G401.6 (cell line): ENCODE measurements around the gene EEF1E1.

Experiments used
- FAIRE-seq: peaks from 2 replicates; lab custom pipeline; 2012; peaks lifted over from hg19 to GRCh38; lab: Jason Lieb, UNC

The EEF1E1 gene

DNA sequence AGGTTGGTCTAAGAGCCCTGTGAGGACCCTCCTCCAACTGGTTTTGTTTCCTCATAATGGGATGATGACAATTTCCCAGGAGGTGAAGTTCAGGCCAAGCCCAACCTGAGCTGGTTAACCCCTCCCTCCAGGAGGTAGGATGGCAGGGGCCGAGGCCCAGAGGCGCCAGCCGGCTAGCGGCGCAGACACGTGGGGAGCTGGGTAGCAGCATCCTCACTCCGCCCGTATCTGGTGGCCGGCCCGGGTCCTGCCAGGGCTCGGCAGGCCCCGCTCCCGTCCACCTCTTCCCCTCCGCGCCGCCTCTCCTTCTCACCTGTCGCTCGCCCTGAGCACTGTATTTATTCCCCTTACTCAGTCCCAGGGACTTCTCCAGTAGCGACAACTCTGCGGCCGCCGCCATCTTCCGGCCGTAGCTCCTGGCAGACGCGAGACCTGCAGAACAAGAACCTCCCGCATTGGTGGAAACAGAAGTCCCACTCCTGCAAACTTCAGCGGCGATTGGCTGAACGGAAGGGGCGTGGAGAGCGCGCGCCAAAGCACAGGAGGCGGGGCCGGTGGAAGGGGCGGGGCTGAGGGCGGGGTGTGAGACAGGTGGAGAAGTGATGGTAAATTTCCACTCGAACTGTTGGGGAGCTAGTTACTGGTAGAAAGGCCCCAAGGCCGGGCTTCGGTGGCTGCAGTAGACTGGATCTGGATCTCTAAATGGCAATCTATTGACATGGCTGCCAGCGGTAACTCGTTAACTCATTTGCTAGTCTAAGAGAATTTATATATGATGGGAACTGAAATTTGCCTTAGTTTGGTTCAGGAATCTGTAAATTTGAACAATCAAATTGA, at the start of gene EEF1E1:
Gene EEF1E1, minus strand, starts transcription at position 427 of the 837 bp plus-strand sequence. Its CDS starts 27 bp downstream, at position 400.
- FAIRE-seq: peak; percentile 93

DNA sequence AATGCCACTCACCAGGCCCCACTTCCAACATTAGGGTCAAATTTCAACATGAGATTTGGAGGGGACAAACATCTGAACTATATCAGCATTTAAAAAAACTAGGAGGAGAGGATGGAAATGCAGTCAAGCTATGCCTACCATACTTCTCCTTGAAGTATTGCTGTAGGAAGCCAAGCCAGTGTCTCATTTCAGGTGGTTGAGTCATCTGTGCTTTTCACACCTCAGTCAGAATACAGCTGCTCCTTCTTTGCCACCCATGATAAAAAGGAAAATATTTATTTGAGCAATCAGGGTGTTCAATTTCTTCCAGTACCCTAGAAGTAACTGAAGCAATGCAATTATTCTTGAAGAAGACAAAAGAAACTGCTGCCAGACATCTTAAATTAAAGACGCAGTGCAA, 47.0 kb upstream of the EEF1E1 start:
- FAIRE-seq: no peak

DNA sequence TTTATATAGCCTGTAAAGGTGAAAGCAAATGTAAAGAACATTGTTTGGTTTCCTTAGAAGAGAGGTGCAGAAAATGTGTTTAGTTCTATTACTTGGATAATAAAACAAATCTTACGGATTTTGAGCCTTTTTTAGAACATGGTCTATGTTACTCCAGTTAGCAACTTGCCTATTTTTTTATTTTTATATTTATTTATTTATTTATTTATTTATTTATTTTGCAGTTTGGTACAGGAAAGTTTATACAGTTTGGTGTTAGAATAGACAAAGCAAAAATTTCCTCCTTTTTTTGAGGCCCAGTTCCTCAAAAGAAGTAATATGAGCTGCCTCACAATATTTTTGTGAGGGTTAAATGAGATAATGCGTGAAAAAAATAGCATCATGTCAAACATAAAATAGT, 41.6 kb upstream of the EEF1E1 start:
- no peak for FAIRE-seq

DNA sequence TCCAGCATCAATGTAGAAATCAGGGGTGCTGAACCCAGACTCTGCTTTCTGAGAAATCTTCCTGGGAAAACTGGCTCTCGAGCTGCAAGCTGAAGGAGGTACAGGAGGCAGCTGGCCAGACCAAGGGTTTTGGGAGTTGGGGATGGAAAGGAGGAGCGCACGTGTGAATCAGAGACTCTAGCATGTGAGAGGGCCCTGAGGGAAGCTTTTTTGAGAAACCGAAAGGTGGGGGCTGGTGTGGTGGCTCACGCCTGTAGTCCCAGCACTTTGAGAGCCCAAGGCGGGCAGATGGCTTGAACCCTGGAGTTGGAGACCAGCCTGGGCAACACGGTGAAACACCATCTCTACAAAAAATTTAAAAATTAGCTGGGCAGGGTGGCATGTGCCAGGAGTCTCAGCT, 37.1 kb upstream of the EEF1E1 start:
- no peak for FAIRE-seq

DNA sequence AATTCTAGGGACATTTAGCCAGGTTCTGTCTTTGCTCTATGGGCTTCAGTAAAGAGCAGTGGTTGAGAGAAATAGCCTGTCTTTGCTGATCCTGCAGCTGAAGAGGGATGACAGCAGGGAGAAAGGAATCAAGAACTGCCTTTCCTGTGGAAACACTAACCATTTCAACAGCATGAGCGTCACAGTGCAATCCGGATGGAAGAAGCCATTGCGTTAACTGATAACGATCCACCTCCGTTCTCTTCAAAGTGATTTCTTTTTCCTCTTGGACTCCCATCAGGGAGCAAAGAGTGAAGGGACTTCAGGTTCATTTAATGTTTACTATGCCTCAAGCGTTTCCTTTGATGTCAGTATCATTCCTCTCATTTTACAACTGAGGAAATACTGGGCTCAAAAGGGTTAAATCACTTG, 35.2 kb upstream of the EEF1E1 start:
- no peak for FAIRE-seq

DNA sequence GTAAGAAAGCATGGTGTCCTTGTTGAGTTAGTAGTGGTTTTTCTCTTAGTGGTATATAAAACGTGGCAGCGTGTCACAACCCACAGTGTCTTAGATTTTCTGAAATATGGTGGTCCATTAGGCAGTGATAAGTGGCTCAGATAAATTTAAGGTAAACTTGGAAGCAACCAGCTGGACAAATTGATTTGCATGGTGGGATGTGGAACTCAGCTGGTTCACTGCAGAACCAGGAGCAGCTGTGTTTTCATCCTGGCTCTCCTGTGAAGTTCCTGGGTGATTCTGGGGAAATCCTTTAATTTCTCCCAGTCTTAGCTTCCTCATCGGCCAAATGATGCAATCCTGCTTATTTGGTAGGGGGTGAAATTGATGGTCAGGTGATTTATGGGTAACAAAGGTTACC, 32.9 kb upstream of the EEF1E1 start:
- no peak for FAIRE-seq

DNA sequence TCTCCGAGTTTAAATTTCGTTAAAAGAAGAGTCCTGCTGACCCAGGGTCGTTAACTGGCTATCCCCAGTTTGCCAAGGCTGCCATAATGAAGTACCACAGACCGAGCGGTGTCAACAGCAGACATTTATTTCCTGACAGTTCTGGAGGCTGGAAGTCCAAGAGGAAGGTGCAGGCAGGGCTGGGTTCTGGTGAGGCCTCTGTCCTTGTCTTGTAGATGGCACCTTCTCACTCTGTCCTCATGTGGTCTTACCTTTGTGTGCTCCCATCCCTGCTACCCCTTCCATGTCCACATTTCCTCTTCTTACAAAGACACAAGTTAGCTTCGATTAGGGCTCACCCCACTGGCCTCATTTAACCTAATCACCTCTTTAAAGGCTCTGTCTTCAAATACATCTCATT, 29.8 kb upstream of the EEF1E1 start:
- FAIRE-seq: no peak

DNA sequence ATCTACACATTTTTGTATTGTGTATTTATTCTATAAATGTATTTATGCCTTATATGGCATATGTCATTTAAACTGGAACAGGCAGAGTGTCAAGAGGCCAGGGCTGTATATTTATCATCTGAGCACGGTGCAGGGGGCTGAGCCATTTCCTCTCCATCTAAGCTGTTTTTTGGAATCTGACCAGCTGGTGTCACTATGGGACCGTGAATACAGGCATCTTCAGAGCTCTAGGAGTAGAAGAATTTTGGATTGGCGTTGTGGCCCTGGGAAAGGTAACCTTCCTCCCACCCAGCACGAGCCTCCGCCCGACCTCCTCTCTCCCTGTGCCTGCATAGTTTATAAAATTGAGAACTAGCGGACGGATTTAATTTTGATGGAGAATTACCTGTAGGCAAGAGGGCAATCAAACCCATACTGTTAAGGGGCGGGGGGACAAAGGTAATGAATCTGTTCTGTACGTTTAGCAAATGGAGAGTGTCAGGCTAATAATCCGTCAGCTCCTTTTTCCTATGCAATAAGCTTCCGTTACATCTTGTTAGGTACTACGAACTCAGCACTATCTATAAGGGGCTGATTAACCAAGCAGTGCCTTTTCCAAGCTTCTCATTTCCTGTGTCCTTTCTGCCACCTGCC, 29.0 kb upstream of the EEF1E1 start:
- FAIRE-seq: peak; percentile 96

DNA sequence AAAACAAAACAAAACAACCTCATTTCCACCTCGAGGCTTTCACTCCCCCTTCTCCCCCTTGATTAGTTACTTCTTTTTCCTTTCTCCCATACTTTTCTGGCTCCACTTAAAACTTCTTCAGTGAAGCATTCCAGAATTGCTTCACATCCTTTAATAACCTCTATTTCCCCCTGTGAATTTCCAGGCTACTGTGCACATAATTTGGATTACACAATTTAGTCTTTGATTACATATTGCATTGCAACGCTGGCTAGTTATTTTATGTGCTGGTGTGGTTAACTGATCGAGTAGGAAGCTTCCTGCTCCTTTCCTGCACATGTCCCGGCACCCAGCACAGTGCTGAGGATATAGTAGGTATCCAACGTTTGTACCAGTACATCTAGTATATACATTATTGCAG, 28.1 kb upstream of the EEF1E1 start:
- FAIRE-seq: no peak

DNA sequence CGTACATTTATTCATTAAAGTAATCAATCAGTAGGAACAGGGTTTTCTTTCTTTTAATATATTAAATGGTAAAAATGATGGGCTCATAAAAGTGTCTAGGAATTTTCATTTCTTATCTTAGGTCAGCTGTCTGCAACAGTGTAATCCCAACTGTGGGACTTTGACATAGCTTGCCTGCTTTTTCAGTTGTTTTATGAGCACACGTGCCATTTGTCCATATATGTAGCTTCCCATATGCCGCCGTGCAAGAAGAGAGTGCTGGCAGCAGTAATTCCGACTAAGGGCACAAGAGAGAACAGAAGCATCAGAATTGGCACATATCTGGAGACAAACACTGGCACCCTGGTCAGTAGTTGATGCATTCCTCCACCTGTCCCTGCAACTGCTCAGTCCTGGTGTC, 20.9 kb upstream of the EEF1E1 start:
- no peak for FAIRE-seq

DNA sequence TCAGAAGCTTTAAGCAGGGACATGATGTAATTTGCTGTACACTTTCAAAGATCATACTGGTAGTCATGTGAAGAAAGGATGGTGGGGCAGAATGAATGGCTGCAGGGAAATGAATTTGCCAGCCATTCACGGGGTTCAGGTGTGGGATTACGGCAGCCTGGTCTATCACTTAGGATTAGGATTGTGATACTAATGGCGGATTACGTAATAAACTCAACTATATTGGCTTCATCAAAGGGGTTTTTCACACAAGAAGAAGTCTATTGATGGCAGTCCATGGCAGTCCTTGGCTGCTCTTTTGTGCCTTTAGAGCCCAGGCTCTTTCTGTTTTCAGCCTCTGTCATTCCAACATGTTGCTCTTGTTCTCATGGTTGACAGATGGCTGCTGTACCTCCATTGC, 12.6 kb upstream of the EEF1E1 start:
- no peak for FAIRE-seq

DNA sequence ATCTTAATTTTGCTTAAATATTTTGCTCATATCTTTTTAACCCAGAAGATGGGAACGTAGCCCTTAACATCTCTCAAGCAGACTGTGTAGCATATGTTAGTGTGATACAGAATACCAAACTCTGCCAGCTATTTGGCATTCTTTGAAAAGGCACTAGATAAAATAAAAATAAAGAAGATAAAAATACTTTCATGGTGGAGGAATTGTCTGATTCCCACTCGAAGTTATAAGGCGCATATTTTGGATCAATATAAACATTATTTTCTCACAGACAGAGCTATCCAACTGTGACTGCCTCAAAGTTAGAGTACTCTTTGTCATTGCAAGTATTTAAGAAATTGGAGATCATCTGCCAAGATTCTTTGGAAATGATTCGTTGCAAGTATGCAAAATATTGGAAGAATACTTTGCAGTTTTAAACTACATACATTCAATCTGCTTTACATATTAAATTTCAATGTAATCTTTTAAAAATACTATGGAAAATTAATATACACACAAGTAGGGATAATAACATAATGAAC, 10.8 kb upstream of the EEF1E1 start:
- FAIRE-seq: no peak

DNA sequence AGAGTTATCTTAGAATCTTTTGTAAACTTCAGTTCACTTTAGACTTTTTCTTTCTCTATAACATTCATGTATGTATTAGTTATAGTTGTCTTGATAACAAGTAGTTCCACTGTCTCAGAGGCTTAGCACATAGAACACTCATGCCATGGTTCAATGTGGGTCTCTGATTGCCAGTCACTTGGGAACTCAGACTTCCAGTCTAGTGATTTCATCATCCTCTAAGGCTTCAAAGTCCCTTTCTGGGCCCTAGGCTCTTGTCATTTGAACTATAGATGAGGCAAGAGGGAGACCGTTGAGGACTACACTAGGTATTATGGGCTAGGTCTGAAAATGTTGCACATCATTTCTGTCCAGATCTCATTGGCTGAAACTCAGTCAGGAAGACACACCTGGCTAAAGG, 8.4 kb upstream of the EEF1E1 start:
- no peak for FAIRE-seq

DNA sequence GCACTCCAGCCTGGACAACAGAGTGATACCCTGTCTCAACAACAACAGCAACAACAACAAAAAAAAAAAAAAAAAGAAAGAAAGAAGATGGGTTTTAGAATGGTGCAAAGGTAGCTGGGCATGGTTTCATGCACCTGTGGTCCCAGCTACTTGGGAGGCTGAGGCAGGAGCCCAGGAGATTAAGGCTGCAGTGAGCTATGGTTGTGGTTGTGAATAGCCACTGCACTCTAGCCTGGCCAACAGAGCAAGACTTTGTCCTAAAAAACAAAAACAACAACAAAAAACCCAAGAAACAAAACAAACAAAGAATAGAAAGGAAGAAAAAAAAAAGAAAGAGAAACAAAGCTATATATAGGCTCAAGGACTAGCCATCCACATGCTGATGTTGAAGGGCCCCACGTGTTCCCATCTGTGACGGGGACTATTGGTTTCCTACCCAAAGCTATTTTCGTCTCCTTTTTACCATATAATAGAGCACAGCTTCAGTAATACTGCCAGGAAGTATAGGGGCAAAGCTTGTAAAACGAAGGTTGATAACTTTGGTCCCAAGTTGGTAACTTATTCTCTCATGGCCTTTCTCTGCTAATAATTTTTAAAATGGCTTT, 7.9 kb upstream of the EEF1E1 start:
- FAIRE-seq: no peak

DNA sequence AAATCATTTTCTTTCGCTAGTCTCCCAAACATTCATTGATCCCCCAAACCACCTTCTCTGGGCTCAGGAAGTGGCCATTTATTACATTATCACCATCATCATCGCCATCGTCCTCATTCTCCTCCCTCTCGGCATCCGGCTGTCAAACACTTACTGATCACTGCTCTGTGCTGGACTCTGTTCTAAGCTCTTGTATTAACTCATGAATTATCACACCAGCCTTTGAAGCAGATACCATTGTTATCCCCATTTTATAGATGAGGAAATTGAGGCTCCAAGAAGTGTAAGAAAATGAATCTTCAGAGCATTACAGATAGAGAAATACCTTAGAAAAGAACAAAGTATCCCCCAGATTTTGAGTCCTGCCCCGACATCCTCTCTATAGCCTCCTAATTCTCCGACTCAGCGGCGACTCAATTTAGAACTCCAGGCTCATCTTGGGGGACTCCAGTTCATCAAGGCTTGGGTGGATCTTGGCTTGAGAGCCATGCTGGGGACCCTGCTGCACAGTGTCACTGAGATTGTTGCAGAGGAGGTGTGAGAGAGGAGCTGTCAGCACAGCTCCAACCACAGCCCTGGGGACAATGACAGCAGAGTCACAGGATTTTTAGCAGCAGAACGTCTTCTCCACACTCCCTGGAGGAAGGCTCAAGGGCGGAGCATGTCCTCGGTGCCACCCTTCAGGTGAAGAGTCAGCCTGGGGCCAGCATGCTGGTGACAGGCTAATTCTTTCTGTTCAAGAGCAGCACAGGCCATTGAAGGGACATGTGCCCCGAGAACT, 6.6 kb upstream of the EEF1E1 start:
- no peak for FAIRE-seq

DNA sequence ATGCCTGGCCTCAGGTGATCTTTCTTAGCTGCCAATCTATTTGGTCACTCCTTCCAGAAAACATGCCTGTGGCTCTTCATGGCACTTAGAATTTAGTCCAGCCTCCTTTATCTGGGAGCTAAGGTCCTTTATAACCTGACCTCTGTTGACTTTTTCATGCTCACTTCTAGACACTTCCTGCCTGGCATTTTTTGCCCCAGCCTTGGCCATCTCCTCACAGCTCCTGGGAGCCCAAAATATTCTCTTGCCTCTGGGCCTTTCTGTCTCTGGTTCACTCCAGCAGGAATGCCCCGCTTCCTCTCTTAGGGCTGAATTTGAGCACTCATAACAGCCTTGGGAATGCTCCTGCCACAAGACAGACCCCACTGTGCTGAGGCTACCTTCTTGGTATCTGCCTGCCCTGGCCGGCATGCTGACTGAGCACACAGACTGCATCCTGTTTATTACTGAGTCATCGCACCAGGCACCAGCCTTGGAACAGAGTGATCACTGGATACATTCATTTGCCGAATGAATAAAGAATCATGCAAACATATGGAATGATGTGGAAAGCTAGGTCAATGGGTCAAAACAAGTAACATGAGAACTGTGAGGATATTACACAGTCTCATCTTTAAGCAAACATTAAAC, 5.8 kb upstream of the EEF1E1 start:
- no peak for FAIRE-seq

DNA sequence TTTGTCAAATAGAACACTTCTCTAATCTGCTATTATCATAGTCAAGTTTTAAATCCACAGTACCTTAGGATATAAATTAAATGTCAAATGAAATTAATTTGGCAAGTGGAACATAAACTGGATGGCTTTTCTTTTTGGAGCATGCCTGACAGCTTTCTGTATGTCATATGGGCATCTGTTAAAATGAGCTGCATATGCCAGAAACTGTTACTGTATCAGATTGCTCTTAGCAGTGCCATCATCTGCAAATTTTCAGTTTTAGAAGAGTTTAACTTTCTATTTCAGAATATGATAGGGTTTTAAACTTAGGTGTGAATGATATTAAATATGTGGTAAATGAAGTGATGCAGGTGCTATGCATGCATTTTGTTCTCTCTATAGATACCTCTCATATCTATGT, 3.4 kb upstream of the EEF1E1 start:
- FAIRE-seq: no peak

DNA sequence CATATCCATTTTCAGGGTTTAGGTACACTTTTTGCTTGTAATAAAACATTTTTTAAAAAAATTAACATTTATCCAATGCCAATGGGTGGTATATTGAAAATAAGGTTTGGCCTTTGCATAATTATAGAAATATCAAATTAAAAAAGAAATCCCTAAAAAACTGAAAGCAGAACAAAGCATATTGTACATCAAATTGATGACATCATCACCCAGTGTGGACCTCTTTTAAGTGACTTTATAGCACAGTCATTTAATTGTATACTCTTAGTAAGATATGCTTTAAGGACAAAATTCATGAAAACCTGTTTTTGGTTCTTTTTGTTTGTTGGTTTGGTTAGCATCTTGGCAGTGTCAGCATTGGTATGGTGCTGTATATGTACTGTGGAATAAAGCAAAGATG, 1.4 kb upstream of the EEF1E1 start:
- FAIRE-seq: no peak

DNA sequence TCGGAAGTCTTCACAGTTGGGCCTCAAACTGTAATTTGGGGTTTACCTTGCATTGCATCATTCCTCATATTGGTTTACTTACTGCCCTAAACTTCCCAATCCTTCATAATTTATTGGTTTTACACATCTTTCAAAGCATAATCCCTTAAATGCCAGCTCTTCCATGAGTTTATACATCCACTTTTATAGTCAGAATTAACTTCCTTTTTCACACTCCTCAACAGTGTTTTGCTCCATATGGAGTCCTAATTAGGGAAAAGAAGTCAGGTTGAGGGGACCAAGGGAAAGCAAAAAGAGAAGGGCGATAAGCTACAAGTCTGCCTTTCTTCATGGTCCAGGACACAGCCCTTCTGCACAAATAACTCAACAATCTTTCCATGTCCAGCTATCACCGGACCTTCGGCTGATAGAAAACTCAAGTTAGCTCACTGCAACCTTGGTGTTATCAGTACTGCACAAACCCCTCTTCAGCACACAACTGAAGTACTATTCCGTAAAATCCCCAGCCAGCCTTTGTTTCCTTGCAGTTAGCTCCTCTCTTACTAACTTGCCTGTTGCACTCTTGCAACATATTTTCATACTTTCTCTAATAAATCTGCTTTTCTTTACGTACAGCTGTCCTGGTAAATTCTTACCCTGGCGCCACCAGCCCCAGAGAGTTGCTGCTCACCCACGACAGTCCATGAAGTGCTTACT, 2.0 kb downstream of the EEF1E1 start:
- FAIRE-seq: no peak

DNA sequence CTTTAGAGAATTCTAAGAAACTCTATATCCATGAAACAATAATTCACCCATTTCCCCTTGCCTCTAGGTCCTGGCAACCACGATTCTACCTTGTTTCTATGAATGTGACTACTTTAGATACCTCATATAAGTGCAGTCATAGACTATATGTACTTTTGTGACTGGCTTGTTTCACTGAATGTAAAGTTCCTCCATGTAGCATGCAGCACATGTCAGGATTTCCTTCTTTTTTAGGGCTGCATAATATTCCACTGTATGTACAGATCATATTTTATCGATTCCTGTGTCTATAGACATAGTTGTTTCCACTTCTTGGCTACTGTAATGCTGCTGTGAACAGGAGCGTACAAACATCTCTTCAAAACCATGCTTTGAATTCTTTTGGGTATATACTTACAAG, 11.7 kb downstream of the EEF1E1 start:
- FAIRE-seq: no peak

DNA sequence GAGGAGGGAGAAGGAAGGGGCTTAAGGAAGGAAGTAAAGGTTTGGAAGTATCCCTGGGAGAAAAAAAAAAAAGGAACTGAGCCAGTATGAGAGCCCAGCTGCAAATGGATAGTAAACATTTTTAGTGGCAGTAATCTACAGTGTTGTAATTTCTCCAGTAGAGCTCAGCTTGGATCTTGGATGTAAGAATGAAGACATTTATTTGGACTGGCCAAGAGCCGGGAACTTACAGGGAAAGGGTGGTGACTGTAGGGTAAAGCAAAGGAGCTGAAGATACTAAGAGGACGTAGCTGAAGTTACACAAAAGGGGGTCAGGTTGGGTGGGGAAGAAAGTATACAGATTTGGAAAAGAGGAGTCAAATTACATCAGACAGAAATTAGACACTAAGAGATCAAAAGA, 13.5 kb downstream of the EEF1E1 start:
- no peak for FAIRE-seq
